22Rv1 (cell line): ENCODE data around the gene C19orf25.

Experiments
- CTCF ChIP-seq: fragments of 450-650 bp; IDR thresholded peaks from 2 replicates; pipeline ENCODE4 v1.5.1; 2017; ENCODE audit warnings: mild to moderate bottlenecking
- ZFX ChIP-seq: fragments of 450-650 bp; IDR thresholded peaks from 2 replicates; pipeline ENCODE4 v1.6.1; 2017; ENCODE audit warnings: antibody characterized with exemption, borderline replicate concordance

DNA sequence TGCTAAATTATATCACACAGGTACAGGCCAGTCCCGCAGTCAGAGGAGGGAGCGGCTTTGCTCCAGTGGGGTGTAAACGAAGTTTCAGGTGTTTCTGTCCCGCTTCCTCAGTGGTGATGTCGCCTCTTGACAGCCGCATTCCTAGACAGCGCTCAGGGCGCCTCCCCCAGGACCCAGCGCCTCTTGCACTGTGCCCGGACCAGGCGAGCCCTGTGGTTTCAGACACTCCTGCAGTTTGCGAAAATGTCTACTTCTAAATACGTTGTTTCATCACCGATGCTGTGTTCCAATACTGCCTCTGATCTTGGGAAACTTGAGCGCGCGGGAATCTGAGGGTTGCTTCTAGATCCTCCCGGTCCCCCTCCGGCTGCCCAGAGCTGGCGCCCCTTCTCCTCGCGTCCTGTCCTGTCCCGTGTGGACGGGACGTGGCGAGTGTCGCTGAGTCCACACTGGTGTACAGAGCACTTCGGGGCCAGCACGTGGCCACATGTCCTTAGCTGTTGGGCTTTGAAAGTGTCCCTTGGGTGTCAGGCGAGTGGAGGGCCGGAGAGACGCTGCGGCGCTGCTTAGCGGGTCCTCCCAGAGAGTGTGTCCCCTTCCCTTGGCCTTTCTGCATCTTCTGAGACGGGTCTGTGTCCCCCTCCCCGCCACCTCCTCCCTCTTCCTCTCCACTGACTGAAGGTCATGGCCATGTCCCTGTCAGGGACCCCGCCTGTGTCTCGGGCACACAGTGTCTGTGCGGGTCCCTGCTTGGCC lies 55.4 kb downstream of the C19orf25 start:
- TF ChIP-seq CTCF = no peak
- no peak for TF ChIP-seq ZFX
